ENCODE data around the gene UTF1.
"Not testable (repeated sequence)": the region's sequence is repeated elsewhere in the genome, so short reads cannot be mapped to it uniquely, and the experiment has no call there.

The UTF1 gene

DNA sequence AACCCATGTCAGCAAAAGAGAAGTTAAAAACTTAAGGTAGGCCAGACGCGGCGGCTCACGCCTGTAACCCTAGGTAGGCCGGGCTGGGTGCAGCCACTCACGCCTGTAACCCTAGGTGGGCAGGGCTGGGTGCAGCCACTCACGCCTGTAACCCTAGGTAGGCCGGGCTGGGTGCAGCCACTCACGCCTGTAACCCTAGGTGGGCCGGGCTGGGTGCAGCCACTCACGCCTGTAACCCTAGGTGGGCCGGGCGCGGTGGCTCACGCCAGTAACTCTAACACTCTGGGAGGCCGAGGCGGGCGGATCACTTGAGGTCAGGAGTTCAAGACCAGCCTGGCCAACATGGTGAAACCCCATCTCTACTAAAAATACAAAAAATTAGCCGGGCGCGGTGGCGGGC is 8.3 kb upstream of the UTF1 start:
- DNase-seq; H3K27ac ChIP-seq (ENCODE audit: insufficient read depth in 1 of 2, low read depth in 1 of 2, low read length in 2 of 2, poor library complexity in 1 of 2, severe bottlenecking in 2 of 2); CTCF ChIA-PET; H3K4me3 ChIP-seq (ENCODE audit: control insufficient read depth in 1 of 7, extremely low read depth in 1 of 7, insufficient read depth in 4 of 7, low read depth in 2 of 7, low read length in 6 of 7); POLR2A ChIA-PET; H3K9me3 ChIP-seq (ENCODE audit: control extremely low read depth in 1 of 5, control insufficient read depth in 4 of 5, insufficient read depth in 2 of 5, low read depth in 1 of 5, low read length in 4 of 5); H3K36me3 ChIP-seq (ENCODE audit: control insufficient read depth in 4 of 4, insufficient read depth in 4 of 4, low read length in 3 of 4): not testable (repeated sequence)
- Histone ChIP-seq H3K27me3 (replicated peaks in 2 of 5; ENCODE audit: control insufficient read depth in 4 of 5, insufficient read depth in 5 of 5, low read length in 4 of 5) (peaks cover 0 to 62% (median 11%) of the 10 kb centered on the region in 5 experiments), H3K4me1 (ENCODE audit: control extremely low read depth in 1 of 4, control insufficient read depth in 4 of 4, insufficient read depth in 4 of 4, low read length in 3 of 4) (peaks cover 0 to 13% (median 6%) of the 10 kb centered on the region in 4 experiments)
- whole genome bisulfite sequencing (ENCODE audit: insufficient coverage), result 85% methylated on average over 11 of the region's 22 CpGs

DNA sequence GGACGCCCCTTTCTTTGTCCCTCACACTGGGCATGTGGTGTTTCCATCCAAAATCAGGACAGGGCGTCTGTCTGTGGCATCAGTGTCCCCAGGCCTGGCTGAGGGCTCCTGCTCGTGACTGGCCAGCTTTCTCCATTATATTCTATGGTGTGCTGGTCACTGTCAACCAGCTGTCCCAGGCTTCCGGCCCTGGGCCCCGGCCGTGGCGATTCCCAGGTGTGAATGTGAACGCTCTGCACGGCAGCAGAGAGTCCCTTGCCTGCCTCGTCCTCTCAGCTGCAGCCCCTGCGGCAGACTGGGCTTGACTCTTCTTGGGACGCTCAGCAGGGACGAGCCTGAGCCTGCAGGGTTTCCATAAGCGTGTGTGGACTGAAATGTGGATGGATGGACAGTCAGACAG is 5.9 kb upstream of the UTF1 start:
- H3K9me3 ChIP-seq (ENCODE audit: control extremely low read depth in 1 of 5, control insufficient read depth in 4 of 5, insufficient read depth in 2 of 5, low read depth in 1 of 5, low read length in 4 of 5), result no peaks in the 10 kb centered on the region
- WGBS (ENCODE audit: insufficient coverage), result 92% methylated on average over 12 of the region's 14 CpGs
- CTCF ChIA-PET, result no interaction called here
- H3K27ac ChIP-seq (ENCODE audit: insufficient read depth in 1 of 2, low read depth in 1 of 2, low read length in 2 of 2, poor library complexity in 1 of 2, severe bottlenecking in 2 of 2), result no peak overlapping the region
- H3K27me3 ChIP-seq (replicated peaks in 2 of 5; ENCODE audit: control insufficient read depth in 4 of 5, insufficient read depth in 5 of 5, low read length in 4 of 5), result peaks cover 0 to 72% (median 20%) of the 10 kb centered on the region in 5 experiments
- no peak for DNase-seq
- POLR2A ChIA-PET, result no interaction called here
- H3K4me3 ChIP-seq (ENCODE audit: control insufficient read depth in 1 of 7, extremely low read depth in 1 of 7, insufficient read depth in 4 of 7, low read depth in 2 of 7, low read length in 6 of 7), result no peak overlapping the region
- no peaks in the 10 kb centered on the region for H3K36me3 ChIP-seq (ENCODE audit: control insufficient read depth in 4 of 4, insufficient read depth in 4 of 4, low read length in 3 of 4)
- H3K4me1 ChIP-seq (ENCODE audit: control extremely low read depth in 1 of 4, control insufficient read depth in 4 of 4, insufficient read depth in 4 of 4, low read length in 3 of 4), result peaks cover 0 to 15% (median 6%) of the 10 kb centered on the region in 4 experiments

DNA sequence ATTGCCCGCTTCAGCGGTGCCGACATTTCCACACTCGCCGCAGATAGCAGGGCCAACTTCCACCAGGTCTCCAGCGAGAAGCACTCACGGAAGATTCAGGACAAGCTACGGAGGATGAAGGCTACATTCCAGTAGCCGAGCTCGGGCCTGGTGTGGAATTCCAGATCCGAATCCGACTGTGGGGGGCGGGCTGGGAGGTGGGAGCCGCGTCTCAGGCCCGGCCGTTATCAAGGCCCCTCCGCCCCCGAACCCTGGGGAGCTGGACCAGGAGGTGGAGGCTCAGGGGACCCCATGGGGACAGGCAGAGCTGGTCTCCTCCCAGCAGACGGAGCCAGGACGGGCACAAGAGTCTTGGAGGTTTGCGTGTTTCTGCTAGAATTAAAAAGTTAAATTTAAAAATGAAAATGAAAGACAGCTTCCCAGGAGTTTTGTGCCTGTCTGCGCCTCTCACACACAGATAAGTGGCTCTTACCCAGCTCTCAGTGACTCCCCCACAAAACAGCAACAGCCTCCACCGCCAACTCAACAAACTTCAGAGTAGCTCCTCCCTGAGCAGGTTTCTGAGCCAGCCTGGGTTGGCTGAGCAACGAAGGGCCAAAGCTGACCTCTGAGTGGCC is 5.2 kb upstream of the UTF1 start:
- ChIA-PET POLR2A (no interaction called here), CTCF (interaction anchor here (1.3 to 2.9 kb wide), 2 partner anchors 33 to 82 kb away, joined by 3 to 12 read pairs; no protein-coding TSS in a partner anchor)
- Histone ChIP-seq H3K4me3 (ENCODE audit: control insufficient read depth in 1 of 7, extremely low read depth in 1 of 7, insufficient read depth in 4 of 7, low read depth in 2 of 7, low read length in 6 of 7) (no peak overlapping the region), H3K36me3 (ENCODE audit: control insufficient read depth in 4 of 4, insufficient read depth in 4 of 4, low read length in 3 of 4) (no peaks in the 10 kb centered on the region), H3K27ac (ENCODE audit: insufficient read depth in 1 of 2, low read depth in 1 of 2, low read length in 2 of 2, poor library complexity in 1 of 2, severe bottlenecking in 2 of 2) (peak overlapping the region in 1 of 2 experiments; percentile 43), H3K4me1 (ENCODE audit: control extremely low read depth in 1 of 4, control insufficient read depth in 4 of 4, insufficient read depth in 4 of 4, low read length in 3 of 4) (peaks cover 0 to 22% (median 8%) of the 10 kb centered on the region in 4 experiments), H3K27me3 (replicated peaks in 2 of 5; ENCODE audit: control insufficient read depth in 4 of 5, insufficient read depth in 5 of 5, low read length in 4 of 5) (peaks cover 0 to 72% (median 21%) of the 10 kb centered on the region in 5 experiments), H3K9me3 (ENCODE audit: control extremely low read depth in 1 of 5, control insufficient read depth in 4 of 5, insufficient read depth in 2 of 5, low read depth in 1 of 5, low read length in 4 of 5) (no peaks in the 10 kb centered on the region)
- WGBS (ENCODE audit: insufficient coverage), result 90% methylated on average over 24 of the region's 25 CpGs
- DNase-seq, result no peak

DNA sequence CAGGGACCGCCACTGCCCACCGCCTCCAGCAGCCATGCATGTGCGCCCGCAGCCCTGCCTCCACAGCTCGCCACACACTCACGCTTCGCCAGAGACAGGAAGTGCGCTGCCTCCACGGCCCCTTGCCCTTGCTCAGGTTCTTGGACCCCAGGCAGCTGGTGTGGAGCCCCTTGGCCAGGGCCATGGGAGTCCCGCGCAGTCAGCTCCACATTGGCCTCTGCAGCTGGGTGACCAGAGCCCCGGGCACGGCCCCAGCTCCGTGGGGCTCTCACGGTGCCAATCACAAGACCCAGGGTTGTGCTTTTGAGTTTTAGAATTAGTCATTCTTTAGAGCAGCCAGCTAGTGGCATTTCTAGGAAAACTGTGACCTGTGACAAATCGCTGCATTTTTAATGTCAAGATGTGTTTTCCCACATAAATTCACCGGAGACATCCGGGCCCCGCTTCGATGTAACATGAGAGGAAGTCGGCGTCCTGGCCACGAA is 4.3 kb upstream of the UTF1 start:
- Histone ChIP-seq H3K4me1 (ENCODE audit: control extremely low read depth in 1 of 4, control insufficient read depth in 4 of 4, insufficient read depth in 4 of 4, low read length in 3 of 4) (peaks cover 0 to 28% (median 14%) of the 10 kb centered on the region in 4 experiments), H3K36me3 (ENCODE audit: control insufficient read depth in 4 of 4, insufficient read depth in 4 of 4, low read length in 3 of 4) (no peaks in the 10 kb centered on the region), H3K4me3 (ENCODE audit: control insufficient read depth in 1 of 7, extremely low read depth in 1 of 7, insufficient read depth in 4 of 7, low read depth in 2 of 7, low read length in 6 of 7) (no peak overlapping the region), H3K27ac (ENCODE audit: insufficient read depth in 1 of 2, low read depth in 1 of 2, low read length in 2 of 2, poor library complexity in 1 of 2, severe bottlenecking in 2 of 2) (no peak overlapping the region), H3K27me3 (replicated peaks in 2 of 5; ENCODE audit: control insufficient read depth in 4 of 5, insufficient read depth in 5 of 5, low read length in 4 of 5) (peaks cover 0 to 76% (median 20%) of the 10 kb centered on the region in 5 experiments), H3K9me3 (ENCODE audit: control extremely low read depth in 1 of 5, control insufficient read depth in 4 of 5, insufficient read depth in 2 of 5, low read depth in 1 of 5, low read length in 4 of 5) (no peaks in the 10 kb centered on the region)
- ChIA-PET CTCF (interaction anchor here (0.7 to 2.9 kb wide), 7 partner anchors 9 to 288 kb away, joined by 3 to 12 read pairs (median 4); no protein-coding TSS in a partner anchor), POLR2A (no interaction called here)
- 63% methylated on average over 22 of the region's 23 CpGs for WGBS (ENCODE audit: insufficient coverage)
- DNase-seq, result no peak

DNA sequence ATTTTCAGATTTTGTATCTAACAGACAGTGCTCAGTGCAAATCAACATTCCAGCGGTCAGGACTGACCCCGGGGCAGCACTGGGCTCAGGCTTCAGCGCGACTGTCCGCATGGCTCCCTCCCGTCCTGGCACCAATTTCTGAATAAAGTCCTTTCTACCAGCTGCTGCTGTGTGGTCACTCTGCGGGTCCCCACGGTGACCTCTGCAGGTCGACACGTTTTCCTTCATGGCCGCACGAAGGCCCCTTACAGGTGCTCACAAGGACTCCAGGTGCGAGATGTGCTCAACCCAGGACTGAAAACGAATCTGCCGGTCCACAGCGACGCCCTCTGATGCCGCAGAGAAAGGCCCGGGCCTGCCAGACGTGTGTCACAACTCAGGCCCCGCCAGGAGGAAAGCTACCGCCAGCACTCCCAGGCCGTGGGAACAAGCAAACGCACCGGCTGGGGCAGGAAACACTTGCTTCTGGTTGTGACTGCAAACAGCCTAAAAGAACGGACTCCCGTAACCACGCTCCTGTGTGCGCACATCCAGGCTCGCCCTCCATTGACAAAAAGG is 3.7 kb upstream of the UTF1 start:
- Histone ChIP-seq H3K9me3 (ENCODE audit: control extremely low read depth in 1 of 5, control insufficient read depth in 4 of 5, insufficient read depth in 2 of 5, low read depth in 1 of 5, low read length in 4 of 5) (no peaks in the 10 kb centered on the region), H3K36me3 (ENCODE audit: control insufficient read depth in 4 of 4, insufficient read depth in 4 of 4, low read length in 3 of 4) (no peaks in the 10 kb centered on the region), H3K27me3 (replicated peaks in 2 of 5; ENCODE audit: control insufficient read depth in 4 of 5, insufficient read depth in 5 of 5, low read length in 4 of 5) (peaks cover 0 to 76% (median 19%) of the 10 kb centered on the region in 5 experiments), H3K4me1 (ENCODE audit: control extremely low read depth in 1 of 4, control insufficient read depth in 4 of 4, insufficient read depth in 4 of 4, low read length in 3 of 4) (peaks cover 0 to 32% (median 15%) of the 10 kb centered on the region in 4 experiments), H3K4me3 (ENCODE audit: control insufficient read depth in 1 of 7, extremely low read depth in 1 of 7, insufficient read depth in 4 of 7, low read depth in 2 of 7, low read length in 6 of 7) (no peak overlapping the region), H3K27ac (ENCODE audit: insufficient read depth in 1 of 2, low read depth in 1 of 2, low read length in 2 of 2, poor library complexity in 1 of 2, severe bottlenecking in 2 of 2) (no peak overlapping the region)
- CTCF ChIA-PET, result interaction anchor here (0.8 to 2.9 kb wide), 10 partner anchors 10 to 289 kb away, joined by 3 to 13 read pairs (median 4); no protein-coding TSS in a partner anchor
- WGBS (ENCODE audit: insufficient coverage), result 25% methylated on average over 30 of the region's 30 CpGs
- peak in 1 of 3 donors; percentile 90 for DNase-seq
- POLR2A ChIA-PET, result no interaction called here

DNA sequence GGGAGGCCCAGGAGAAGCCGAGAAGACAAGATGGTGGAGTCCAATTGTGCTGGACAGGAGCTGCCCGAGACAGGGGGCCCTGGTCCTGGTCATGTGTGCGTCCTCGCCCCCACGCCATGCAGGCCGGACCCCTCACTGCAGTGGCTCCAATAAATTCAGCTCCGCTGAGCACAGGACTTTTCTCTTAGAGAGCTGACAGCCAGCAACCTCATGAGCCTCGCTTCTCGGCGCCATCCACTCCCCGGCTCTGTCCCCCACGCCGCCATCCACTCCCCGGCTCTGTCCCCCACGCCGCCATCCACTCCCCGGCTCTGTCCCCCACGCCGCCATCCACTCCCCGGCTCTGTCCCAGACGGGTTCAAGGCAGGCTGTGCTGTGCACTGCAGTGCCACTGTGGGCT is 2.8 kb upstream of the UTF1 start:
- POLR2A ChIA-PET, result no interaction called here
- H3K36me3 ChIP-seq (ENCODE audit: control insufficient read depth in 4 of 4, insufficient read depth in 4 of 4, low read length in 3 of 4), result no peaks in the 10 kb centered on the region
- peaks cover 0 to 32% (median 15%) of the 10 kb centered on the region in 4 experiments for H3K4me1 ChIP-seq (ENCODE audit: control extremely low read depth in 1 of 4, control insufficient read depth in 4 of 4, insufficient read depth in 4 of 4, low read length in 3 of 4)
- peaks cover 0 to 82% (median 23%) of the 10 kb centered on the region in 5 experiments for H3K27me3 ChIP-seq (replicated peaks in 2 of 5; ENCODE audit: control insufficient read depth in 4 of 5, insufficient read depth in 5 of 5, low read length in 4 of 5)
- no peak for DNase-seq
- 96% methylated on average over 11 of the region's 21 CpGs for WGBS (ENCODE audit: insufficient coverage)
- CTCF ChIA-PET, result interaction anchor here (0.8 to 2.9 kb wide), 10 partner anchors 11 to 290 kb away, joined by 3 to 13 read pairs (median 3); no protein-coding TSS in a partner anchor
- H3K9me3 ChIP-seq (ENCODE audit: control extremely low read depth in 1 of 5, control insufficient read depth in 4 of 5, insufficient read depth in 2 of 5, low read depth in 1 of 5, low read length in 4 of 5), result no peaks in the 10 kb centered on the region
- H3K27ac ChIP-seq (ENCODE audit: insufficient read depth in 1 of 2, low read depth in 1 of 2, low read length in 2 of 2, poor library complexity in 1 of 2, severe bottlenecking in 2 of 2), result no peak overlapping the region
- H3K4me3 ChIP-seq (ENCODE audit: control insufficient read depth in 1 of 7, extremely low read depth in 1 of 7, insufficient read depth in 4 of 7, low read depth in 2 of 7, low read length in 6 of 7), result no peak overlapping the region
